Measurements from ENCODE around the gene SH2B2.

The SH2B2 gene

GRCh38 chr7:102317231-102318059, 30.8 kb downstream of the SH2B2 start:
- no peaks in the 10 kb centered on the region for H3K27me3 ChIP-seq
- TF ChIP-seq, protein P1, sequence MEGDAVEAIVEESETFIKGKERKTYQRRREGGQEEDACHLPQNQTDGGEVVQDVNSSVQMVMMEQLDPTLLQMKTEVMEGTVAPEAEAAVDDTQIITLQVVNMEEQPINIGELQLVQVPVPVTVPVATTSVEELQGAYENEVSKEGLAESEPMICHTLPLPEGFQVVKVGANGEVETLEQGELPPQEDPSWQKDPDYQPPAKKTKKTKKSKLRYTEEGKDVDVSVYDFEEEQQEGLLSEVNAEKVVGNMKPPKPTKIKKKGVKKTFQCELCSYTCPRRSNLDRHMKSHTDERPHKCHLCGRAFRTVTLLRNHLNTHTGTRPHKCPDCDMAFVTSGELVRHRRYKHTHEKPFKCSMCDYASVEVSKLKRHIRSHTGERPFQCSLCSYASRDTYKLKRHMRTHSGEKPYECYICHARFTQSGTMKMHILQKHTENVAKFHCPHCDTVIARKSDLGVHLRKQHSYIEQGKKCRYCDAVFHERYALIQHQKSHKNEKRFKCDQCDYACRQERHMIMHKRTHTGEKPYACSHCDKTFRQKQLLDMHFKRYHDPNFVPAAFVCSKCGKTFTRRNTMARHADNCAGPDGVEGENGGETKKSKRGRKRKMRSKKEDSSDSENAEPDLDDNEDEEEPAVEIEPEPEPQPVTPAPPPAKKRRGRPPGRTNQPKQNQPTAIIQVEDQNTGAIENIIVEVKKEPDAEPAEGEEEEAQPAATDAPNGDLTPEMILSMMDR (IDR thresholded peaks at IDR 0.05; ENCODE audit: low read depth, low read length), result no peak
- no peaks in the 10 kb centered on the region; the same call in 1 of the 2 replicates for H3K36me3 ChIP-seq
- peaks cover 8% of the 10 kb centered on the region for H3K4me1 ChIP-seq
- no peak for DNase-seq
- no peak overlapping the region for H3K4me3 ChIP-seq (ENCODE audit: low read depth, low read length)
- H3K9me3 ChIP-seq, result no peaks in the 10 kb centered on the region

DNA sequence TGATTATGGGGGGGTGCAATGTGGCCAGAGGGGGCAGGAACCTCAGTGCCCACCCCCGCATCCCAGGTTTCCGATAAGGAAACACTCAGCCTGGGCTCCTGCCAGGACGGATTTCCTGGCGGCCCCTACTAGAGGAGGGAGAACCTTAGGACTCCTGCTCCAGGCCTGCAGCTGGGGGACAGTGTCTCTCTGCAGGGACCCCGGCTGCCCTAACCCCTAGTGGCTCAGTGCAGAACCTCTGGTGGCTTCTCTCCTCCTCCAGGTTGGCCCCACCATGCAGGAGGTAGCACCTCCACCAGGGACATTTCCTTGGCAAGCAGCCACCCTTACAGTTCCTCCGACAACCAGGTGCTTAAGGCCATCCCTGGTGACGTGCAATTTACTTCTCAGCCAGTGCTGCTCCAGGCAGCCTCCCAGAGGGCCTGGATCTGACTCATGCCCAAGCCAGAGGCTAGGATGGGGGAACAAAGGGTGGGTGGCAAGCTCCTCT, 31.9 kb downstream of the SH2B2 start:
- DNase-seq, result peak; percentile 60

DNA sequence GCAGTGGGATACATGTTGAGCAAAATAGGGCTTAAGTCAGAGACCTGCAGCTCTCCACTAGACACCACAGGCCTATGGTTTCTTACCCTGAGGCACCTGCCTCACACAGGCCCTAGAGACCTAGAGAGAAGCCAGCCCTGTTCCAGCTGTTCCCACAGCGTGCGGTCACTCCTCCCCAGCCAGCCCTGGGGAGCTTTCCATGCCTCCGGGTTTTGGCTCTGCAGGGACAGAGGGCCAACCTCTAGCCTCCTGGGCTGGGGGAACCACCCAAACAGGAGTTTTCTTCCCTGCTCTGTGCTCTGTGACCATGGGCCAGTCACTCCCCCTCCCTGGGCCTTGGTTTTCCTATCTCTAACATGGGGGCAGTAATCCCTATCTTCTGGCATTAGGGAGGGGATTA, 33.0 kb downstream of the SH2B2 start:
- peaks cover 8% of the 10 kb centered on the region for H3K4me1 ChIP-seq
- TF ChIP-seq, protein P1 (IDR thresholded peaks at IDR 0.05; ENCODE audit: low read depth, low read length), result no peak
- no peak for DNase-seq
- H3K9me3 ChIP-seq, result no peaks in the 10 kb centered on the region
- H3K27me3 ChIP-seq, result no peaks in the 10 kb centered on the region
- no peak overlapping the region for H3K4me3 ChIP-seq (ENCODE audit: low read depth, low read length)
- H3K36me3 ChIP-seq, result no peaks in the 10 kb centered on the region; the same call in 1 of the 2 replicates

More for the DNA sequence above, 31.9 kb downstream of the SH2B2 start:
- Histone ChIP-seq H3K4me1 (peaks cover 8% of the 10 kb centered on the region), H3K36me3 (no peaks in the 10 kb centered on the region; the same call in 1 of the 2 replicates), H3K4me3 (ENCODE audit: low read depth, low read length) (no peak overlapping the region), H3K9me3 (no peaks in the 10 kb centered on the region), H3K27me3 (no peaks in the 10 kb centered on the region)
- TF ChIP-seq, protein P1 (IDR thresholded peaks at IDR 0.05; ENCODE audit: low read depth, low read length), result peak; percentile 13; the same call in 1 of the 2 replicates

DNA sequence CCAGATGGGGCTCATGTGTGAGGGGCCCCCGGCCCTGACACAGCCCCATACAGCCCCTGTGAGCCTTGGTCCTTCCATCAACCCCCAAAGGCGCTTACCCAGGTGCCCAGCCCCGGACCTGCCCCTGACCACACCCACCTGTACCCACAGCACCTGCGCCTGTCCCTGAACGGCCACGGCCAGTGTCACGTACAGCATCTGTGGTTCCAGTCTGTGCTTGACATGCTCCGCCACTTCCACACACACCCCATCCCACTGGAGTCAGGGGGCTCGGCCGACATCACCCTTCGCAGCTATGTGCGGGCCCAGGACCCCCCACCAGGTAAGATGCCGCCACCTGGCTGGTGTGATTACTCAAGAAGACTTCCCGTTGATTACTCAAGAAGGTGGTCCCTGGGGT, 33.5 kb downstream of the SH2B2 start:
- Histone ChIP-seq H3K4me1 (peaks cover 8% of the 10 kb centered on the region), H3K9me3 (no peaks in the 10 kb centered on the region; the same call in 1 of the 2 replicates), H3K4me3 (ENCODE audit: low read depth, low read length) (no peak overlapping the region), H3K27me3 (no peaks in the 10 kb centered on the region), H3K36me3 (no peaks in the 10 kb centered on the region)
- no peak for DNase-seq
- TF ChIP-seq, protein P1 (IDR thresholded peaks at IDR 0.05; ENCODE audit: low read depth, low read length), result no peak

DNA sequence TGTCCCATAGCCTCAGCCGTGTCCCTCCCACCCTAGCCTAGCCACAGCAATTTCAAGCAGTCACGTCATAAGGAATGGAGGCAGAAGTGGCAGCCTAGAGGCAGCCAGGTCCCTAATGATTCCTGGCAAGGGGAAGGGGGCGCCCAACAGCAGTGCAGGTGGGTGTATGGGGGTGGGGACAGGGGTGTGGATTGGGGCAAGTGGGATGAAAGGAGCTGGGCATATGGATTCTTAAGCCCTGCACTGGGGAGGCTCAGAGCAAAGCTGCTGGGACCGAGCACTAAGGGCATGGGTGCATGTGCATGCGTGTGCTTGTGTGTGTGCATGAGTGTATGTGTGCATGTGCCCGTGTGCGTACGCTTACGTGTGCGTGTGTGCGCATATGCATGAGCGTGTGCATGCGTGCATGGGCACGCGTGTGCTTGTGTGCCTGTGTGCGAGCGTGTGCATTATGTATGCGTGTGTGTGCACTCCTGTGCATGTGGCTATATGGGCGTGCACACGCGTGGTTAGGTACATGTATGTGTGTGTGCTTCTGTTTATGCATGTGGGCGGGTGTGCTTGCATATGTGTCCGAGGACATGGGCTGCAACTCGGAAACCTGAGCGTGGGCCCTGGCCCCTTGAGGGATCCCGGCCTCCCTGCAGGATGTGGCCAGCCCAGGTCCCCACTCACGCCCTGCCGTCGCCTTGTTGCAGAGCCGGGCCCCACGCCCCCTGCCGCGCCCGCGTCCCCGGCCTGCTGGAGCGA, 34.1 kb downstream of the SH2B2 start:
- TF ChIP-seq, protein P1 (IDR thresholded peaks at IDR 0.05; ENCODE audit: low read depth, low read length), result no peak
- no peaks in the 10 kb centered on the region for H3K36me3 ChIP-seq
- no peak for DNase-seq
- H3K27me3 ChIP-seq, result no peaks in the 10 kb centered on the region
- no peaks in the 10 kb centered on the region; the same call in 1 of the 2 replicates for H3K9me3 ChIP-seq
- H3K4me1 ChIP-seq, result peaks cover 8% of the 10 kb centered on the region
- no peak overlapping the region for H3K4me3 ChIP-seq (ENCODE audit: low read depth, low read length)

Measured in BE2C (cell line).